ENCODE results near the gene NPSR1.

- TF ChIP-seq CSRNP3 (CRISPR knock-in tag; IDR thresholded peaks at IDR 0.05) (no peak), ZNF8 (CRISPR knock-in tag; IDR thresholded peaks at IDR 0.05) (no peak), GLIS3 (CRISPR knock-in tag; IDR thresholded peaks at IDR 0.05) (no peak), ZFP3 (CRISPR knock-in tag; IDR thresholded peaks at IDR 0.05) (no peak)
These were observed 65.3 kb downstream of the NPSR1 start for GRCh38 chr7:34723338-34723737.

All from SK-N-SH treated with all-trans-retinoic acid at 6 μM for 48 hours (cell line).